K562 (cell line): Measurements from ENCODE around the gene ST3GAL3. TPM values are rescaled to one million over a fixed set of nuclear protein-coding genes. Genes with fewer than 3 reads are reported as not detected.

Source experiments
- ATAC-seq: fragments of 200-7000 bp; cut with Tn5 transposase; 3 replicates; pipeline ENCODE4 v1.9.1; 2020; ENCODE audit warnings: moderate library complexity
- BruUV-seq: library from RNA; stranded (reverse); fragments of 400-500 nt; replicated peaks from 2 replicates; lab custom pipeline; 2021; lab: Mats Ljungman, UMichigan
- CTCF ChIA-PET: fragments of 300-600 bp; formaldehyde crosslinking; extraction: SDS; loops from one replicate; lab custom pipeline; 2021; ENCODE audit warnings: low intra/inter-chr PET ratio; lab: Yijun Ruan, JAX
- POLR2A ChIA-PET: fragments of 300-600, 350-650 bp; sonication (Branson Sonifier 250); formaldehyde crosslinking; extraction: SDS; loops from one replicate; lab custom pipeline; 2021; ENCODE audit warnings: antibody characterized with exemption, inconsistent platforms; lab: Yijun Ruan, JAX
- DNase-seq, 4 experiments: peaks; one replicate each; pipeline versions ENCODE4 v3.0.0 to v3.0.0-alpha.2; 2011 to 2018; ENCODE audit warnings: low spot score in 3 of 4, mixed read lengths in 3 of 4; ENCODE audit errors: extremely low read depth in 1 of 4
- FAIRE-seq: peaks from 2 replicates; lab custom pipeline; 2011; peaks lifted over from hg19 to GRCh38; lab: Jason Lieb, UNC
- H2AFZ ChIP-seq: 2 replicates; pipeline ENCODE4 v1.6.0; 2011; ENCODE audit warnings: low read depth, low read length, control low read depth, inconsistent platforms
- H3K27ac ChIP-seq: fragments of 200-600 bp; 3 replicates; pipeline ENCODE4 v1.8.0; 2011; ENCODE audit warnings: low read depth, mild to moderate bottlenecking, control low read depth, inconsistent platforms, low read length, moderate library complexity, mixed read lengths; ENCODE audit errors: extremely low read depth
- H3K27me3 ChIP-seq, 2 experiments: fragments of 300-600 bp in 1 of 2; 2 replicates in 1 of 2; 3 replicates in 1 of 2; pipeline versions ENCODE4 v1.6.0 to v1.8.0; 2011; ENCODE audit warnings: inconsistent platforms in 2 of 2, low read length in 2 of 2, mild to moderate bottlenecking in 1 of 2, mixed read lengths in 1 of 2, moderate library complexity in 1 of 2; ENCODE audit not compliant: control insufficient read depth in 2 of 2, insufficient read depth in 2 of 2
- H3K36me3 ChIP-seq: fragments of 300-600 bp; 3 replicates; pipeline ENCODE4 v1.8.0; 2011; ENCODE audit warnings: mild to moderate bottlenecking, low read length, inconsistent platforms; ENCODE audit not compliant: control insufficient read depth, insufficient read depth
- H3K4me1 ChIP-seq, 2 experiments: fragments of 200-600 bp in 1 of 2; replicated peaks in 1 of 2; 2 replicates in 1 of 2; 3 replicates in 1 of 2; pipeline versions ENCODE4 v1.5.1 to v1.8.0; 2011; ENCODE audit warnings: inconsistent platforms in 2 of 2, low read length in 2 of 2, mild to moderate bottlenecking in 1 of 2, mixed read lengths in 1 of 2, moderate library complexity in 1 of 2; ENCODE audit not compliant: control insufficient read depth in 2 of 2, insufficient read depth in 2 of 2
- H3K4me2 ChIP-seq: 2 replicates; pipeline ENCODE4 v1.6.1; 2011; ENCODE audit warnings: low read length, control low read depth, inconsistent platforms, mixed read lengths; ENCODE audit not compliant: insufficient read depth
- H3K4me3 ChIP-seq: fragments of 200-600 bp; sonication (generic), shearing (Covaris generic); 2 replicates; pipeline ENCODE4 v1.5.1; 2016; ENCODE audit warnings: control low read depth, inconsistent platforms
- H3K79me2 ChIP-seq: fragments of 200-600 bp; 3 replicates; pipeline ENCODE4 v1.8.0; 2011; ENCODE audit warnings: low read length, inconsistent platforms; ENCODE audit not compliant: control insufficient read depth, insufficient read depth
- H3K9ac ChIP-seq, 2 experiments: 2 replicates each; pipeline versions ENCODE4 v1.6.0 to v1.6.1; 2011; ENCODE audit warnings: low read depth in 2 of 2, low read length in 2 of 2, control low read depth in 1 of 2, inconsistent platforms in 1 of 2, mild to moderate bottlenecking in 1 of 2, mixed read lengths in 1 of 2; ENCODE audit not compliant: insufficient read depth in 1 of 2
- H3K9me1 ChIP-seq: one replicate; pipeline ENCODE4 v1.6.0; 2011; ENCODE audit warnings: inconsistent platforms, mild to moderate bottlenecking, low read length, moderate library complexity; ENCODE audit not compliant: control insufficient read depth, insufficient read depth
- H3K9me3 ChIP-seq: replicated peaks from 2 replicates; pipeline ENCODE4 v1.5.1; 2011; ENCODE audit warnings: low read depth, low read length, inconsistent platforms; ENCODE audit not compliant: control insufficient read depth, insufficient read depth
- H4K20me1 ChIP-seq: replicated peaks from 2 replicates; pipeline ENCODE4 v1.6.1; 2011; ENCODE audit warnings: low read length, inconsistent platforms, mixed read lengths; ENCODE audit not compliant: control insufficient read depth, insufficient read depth
- HCFC1 ChIP-seq: IDR thresholded peaks from 2 replicates; pipeline ENCODE4 v1.6.1; 2012; ENCODE audit warnings: low read depth, low read length, improper control_type of control experiment
- KAT8 ChIP-seq: fragments of 450-650 bp; IDR thresholded peaks from 2 replicates; pipeline ENCODE4 v1.6.1; 2016; ENCODE audit warnings: low read depth, mild to moderate bottlenecking
- MEF2A ChIP-seq: IDR thresholded peaks from 2 replicates; pipeline ENCODE4 v1.6.1; 2011; ENCODE audit warnings: low read depth, mild to moderate bottlenecking, low read length, moderate library complexity; ENCODE audit not compliant: control insufficient read depth
- RBBP5 ChIP-seq: fragments of 200-600 bp; sonication (generic); IDR thresholded peaks from 2 replicates; pipeline ENCODE4 v1.6.1; 2012; ENCODE audit warnings: borderline replicate concordance, mild to moderate bottlenecking, low read length, control low read depth, inconsistent platforms; ENCODE audit not compliant: insufficient read depth, poor library complexity, severe bottlenecking
- SIN3B ChIP-seq: fragments of 450-650 bp; IDR thresholded peaks from 2 replicates; pipeline ENCODE4 v1.6.1; 2017; ENCODE audit warnings: low read depth, mild to moderate bottlenecking, moderate library complexity
- SMARCC2 ChIP-seq: fragments of 450-650 bp; IDR thresholded peaks from 2 replicates; pipeline ENCODE4 v1.6.1; 2017; ENCODE audit warnings: antibody characterized with exemption, moderate library complexity, mild to moderate bottlenecking, low read depth
- ZBTB2 ChIP-seq: fragments of 450-650 bp; IDR thresholded peaks from 2 replicates; pipeline ENCODE4 v1.6.1; 2016; ENCODE audit warnings: antibody characterized with exemption
- ZFP30 ChIP-seq: fragments of 250-450 bp; sonication (Bioruptor Pico); IDR thresholded peaks from 2 replicates; pipeline ENCODE4 v1.8.0; 2022; ENCODE audit warnings: moderate library complexity, mild to moderate bottlenecking, inconsistent platforms, borderline replicate concordance
- ZNF444 ChIP-seq: fragments of 250-450 bp; sonication (Bioruptor Pico); IDR thresholded peaks from 2 replicates; pipeline ENCODE4 v1.4.0; 2020; ENCODE audit warnings: mild to moderate bottlenecking, moderate library complexity
- WGBS: fragments of 100-300 bp; shearing (Covaris generic); methylation state at CpG from one replicate; pipeline ENCODE4 v1.1.6; 2016; ENCODE audit warnings: low coverage, mixed read lengths; ENCODE audit not compliant: insufficient coverage; ENCODE audit errors: missing lambda C conversion rate; 5-methylcytosine and 5-hydroxymethylcytosine counted together
- in situ Hi-C: fragments of 300-500 bp; cut with MboI; formaldehyde crosslinking; loops from 4 replicates; pipeline ENCODE4 v1.15.0; 2018; ENCODE audit warnings: inconsistent platforms, mixed read lengths
- intact Hi-C: fragments of 100-400 bp; cut with micrococcal nuclease; formaldehyde crosslinking; loops from 2 replicates; pipeline ENCODE4 v1.14.2; 2022
- polyA plus RNA-seq, 8 experiments: library from polyadenylated mRNA; depleted of rRNA in 4 of 8; stranded (reverse) in 5 of 8; unstranded in 3 of 8; fragments of >200 nt; fragmentation: Nextera tagmentation in 2 of 8; fragmentation: Illumina TruSeq in 1 of 8; extraction: Ambion mirVana in 2 of 8; extraction: Trizol in 1 of 8; gene quantifications; 2 replicates each; pipeline versions ENCODE4 v1.2.1 to v1.2.3, GENCODE V29; 2011 to 2014; ENCODE audit warnings: inconsistent platforms in 1 of 8, missing spikeins in 1 of 8
- total RNA-seq, 7 experiments: library from RNA; depleted of rRNA in 6 of 7; stranded (reverse); fragments of >200 nt in 6 of 7; fragmentation: Illumina TruSeq in 2 of 7; extraction: Trizol in 2 of 7; gene quantifications; 2 replicates each; pipeline versions ENCODE4 v1.2.1 to v1.2.3, GENCODE V29; 2011 to 2021; ENCODE audit warnings: low replicate concordance in 1 of 7
- TF ChIP-seq, protein P1 (sequence below): fragments of 450-650 bp; conservative IDR thresholded peaks from 2 replicates; pipeline ENCODE4 v1.6.1; 2016; ENCODE audit warnings: missing genetic modification characterization, low read depth, mild to moderate bottlenecking, missing compliant biosample characterization, moderate library complexity

ST3GAL3 gene
- total and polyA plus RNA-seq, 9 of the 15 experiments (the other 6 are each of a cell fraction or from before 2014, with no cell fraction given), result 1.2 to 18.9 (median 11.0) TPM

- TF ChIP-seq MEF2A (no peak), SMARCC2 (no peak), KAT8 (no peak), HCFC1 (no peak), ZNF444 (CRISPR knock-in tag) (no peak)
These were observed 194.0 kb downstream of the ST3GAL3 start (continued) for GRCh38 chr1:43901196-43901961.

DNA sequence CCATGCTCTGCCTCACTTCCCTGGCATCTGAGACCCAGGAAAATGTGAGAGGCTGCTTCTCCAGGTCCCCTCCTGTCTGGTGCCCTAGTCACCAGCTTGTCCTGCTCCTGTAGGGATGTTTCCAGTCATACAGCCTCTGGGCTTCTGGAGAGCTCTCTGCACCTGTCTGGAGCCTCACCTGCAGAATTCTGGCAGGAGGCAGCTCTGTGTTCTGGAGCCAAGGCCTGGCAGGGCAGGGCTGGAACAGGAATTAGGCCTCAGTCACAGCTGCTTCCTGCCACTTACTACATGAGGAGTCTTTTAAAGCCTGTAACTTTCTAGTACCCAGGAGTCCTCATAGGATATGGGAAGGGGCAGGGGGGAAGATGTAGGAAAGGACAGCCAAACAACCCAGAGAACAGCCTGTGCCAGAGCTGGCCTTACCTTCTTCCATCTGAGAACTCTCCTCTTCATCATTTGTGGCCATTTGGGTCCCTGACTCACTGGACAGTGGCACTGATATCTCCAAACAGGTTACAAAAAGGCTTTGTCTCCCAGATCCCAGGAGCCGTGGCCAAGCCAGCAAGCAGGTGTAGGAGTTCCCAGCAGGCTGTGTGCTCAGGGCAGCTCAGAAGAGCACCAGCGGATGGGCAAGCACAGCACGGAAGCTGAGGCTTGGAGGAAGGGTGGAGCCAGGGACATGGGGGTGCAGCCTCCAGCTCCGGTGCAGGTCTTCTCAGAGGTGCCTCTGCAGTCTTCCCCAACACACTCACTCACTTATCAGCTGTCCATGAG, 194.9 kb downstream of the ST3GAL3 start:
- H3K36me3 ChIP-seq, result peaks cover 9% of the 10 kb centered on the region; the same call in 2 of the 3 replicates
- intact Hi-C loops (no loop called here), in situ Hi-C loops (no loop called here)
- no peaks in the 10 kb centered on the region for H3K9me3 ChIP-seq
- peak overlapping the region in 1 of 2 experiments; percentile 55; a peak in 1 of 4 replicates for H3K9ac ChIP-seq
- FAIRE-seq, result no peak
- peaks cover 3% of the 10 kb centered on the region for H3K9me1 ChIP-seq
- no peaks in the 10 kb centered on the region for H4K20me1 ChIP-seq
- no peak overlapping the region for H2AFZ ChIP-seq
- no peak overlapping the region for H3K4me2 ChIP-seq
- POLR2A ChIA-PET, result interaction anchor here (0.6 to 2.5 kb wide), 5 partner anchors 9 to 1458 kb away, joined by 3 to 19 read pairs (median 3); no protein-coding TSS in a partner anchor
- CTCF ChIA-PET, result no interaction called here
- BruUV-seq, result no TSS peak
- 76% methylated on average over 4 of the region's 4 CpGs for WGBS
- no peak; the same call in 2 of the 3 replicates for ATAC-seq
- no peak for TF ChIP-seq ZBTB2
- TF ChIP-seq, protein P1, sequence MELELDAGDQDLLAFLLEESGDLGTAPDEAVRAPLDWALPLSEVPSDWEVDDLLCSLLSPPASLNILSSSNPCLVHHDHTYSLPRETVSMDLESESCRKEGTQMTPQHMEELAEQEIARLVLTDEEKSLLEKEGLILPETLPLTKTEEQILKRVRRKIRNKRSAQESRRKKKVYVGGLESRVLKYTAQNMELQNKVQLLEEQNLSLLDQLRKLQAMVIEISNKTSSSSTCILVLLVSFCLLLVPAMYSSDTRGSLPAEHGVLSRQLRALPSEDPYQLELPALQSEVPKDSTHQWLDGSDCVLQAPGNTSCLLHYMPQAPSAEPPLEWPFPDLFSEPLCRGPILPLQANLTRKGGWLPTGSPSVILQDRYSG, result no peak
- TF ChIP-seq ZFP30 (CRISPR knock-in tag), result no peak
- no peak for TF ChIP-seq RBBP5
- no peak for TF ChIP-seq ZNF444 (CRISPR knock-in tag)
- no peak for TF ChIP-seq SIN3B
- TF ChIP-seq, all 486 proteins: peak for 0
- H3K4me1 ChIP-seq, result peaks cover 3 to 20% of the 10 kb centered on the region in 2 experiments; a peak in 3 of 5 replicates
- no peak for DNase-seq
- no peaks in the 10 kb centered on the region for H3K79me2 ChIP-seq
- H3K27me3 ChIP-seq, result no peaks in the 10 kb centered on the region
- no peak overlapping the region for H3K27ac ChIP-seq
- no peak overlapping the region for H3K4me3 ChIP-seq
